Uterus (tissue), 2 donors: ENCODE results near the gene OTP.

Experiments used
- CTCF ChIP-seq, 4 experiments: fragments of 200-600 bp in 2 of 4; fragments of 450-650 bp in 2 of 4; sonication (generic) in 2 of 4; IDR thresholded peaks; one replicate each; pipeline ENCODE4 v1.5.1; 2016 to 2019; ENCODE audit warnings: antibody characterized with exemption in 4 of 4, mild to moderate bottlenecking in 2 of 4, moderate library complexity in 1 of 4
- POLR2A ChIP-seq, 2 donors: fragments of 450-650 bp; IDR thresholded peaks; one replicate each; pipeline ENCODE4 v1.6.1; 2016; ENCODE audit warnings: antibody characterized with exemption in 2 of 2, mild to moderate bottlenecking in 1 of 2, moderate library complexity in 1 of 2

- TF ChIP-seq CTCF (IDR thresholded peaks at IDR 0.05) (no peak), POLR2A (IDR thresholded peaks at IDR 0.05) (no peak)
Observed at GRCh38 chr5:77663090-77663863, 24.8 kb upstream of the OTP start.
